GM12873 (cell line): ENCODE data around the gene TRMT10B.

Experiments
- CTCF ChIP-seq: IDR thresholded peaks from 2 replicates; pipeline ENCODE4 v1.5.1; 2012; ENCODE audit warnings: low read depth, mild to moderate bottlenecking, moderate library complexity, low read length, control low read depth; ENCODE audit not compliant: insufficient read depth; ENCODE audit errors: missing control alignments

TRMT10B gene

GRCh38 chr9:37752642-37753488 is 740 bp upstream of the TRMT10B start:
- no peak for TF ChIP-seq CTCF

- no peak for TF ChIP-seq CTCF
Measured at GRCh38 chr9:37758747-37759146, 5.1 kb downstream of the TRMT10B start.

- TF ChIP-seq CTCF: no peak
Measured at GRCh38 chr9:37760416-37761161, 7.0 kb downstream of the TRMT10B start.

GRCh38 chr9:37761511-37761910 is 7.9 kb downstream of the TRMT10B start:
- no peak for TF ChIP-seq CTCF

- TF ChIP-seq CTCF: no peak
Measured at GRCh38 chr9:37769306-37769705, 15.7 kb downstream of the TRMT10B start.

GRCh38 chr9:37769995-37770394 is 16.4 kb downstream of the TRMT10B start:
- TF ChIP-seq CTCF: no peak

GRCh38 chr9:37775216-37775919 is 21.8 kb downstream of the TRMT10B start:
- no peak for TF ChIP-seq CTCF
